Measurements from ENCODE around the gene TMEM169. TPM values are rescaled to one million over a fixed set of nuclear protein-coding genes. Genes with fewer than 3 reads are reported as not detected.

Gene TMEM169
- total and polyA plus RNA-seq, 4 donors: 0.42 to 1.9 (median 0.80) TPM

- 4% methylated on average over 29 of the region's 29 CpGs for WGBS
- H3K36me3 ChIP-seq (ENCODE audit: control insufficient read depth in 4 of 4, insufficient read depth in 3 of 4, low read depth in 1 of 4, low read length in 3 of 4): peaks cover 0 to 36% (median 19%) of the 10 kb centered on the region in 4 donors
- H3K9ac ChIP-seq (ENCODE audit: low read depth in 1 of 2, low read length in 2 of 2): peak overlapping the region; percentile 35 to 91
- peak; percentile 98 for DNase-seq (ENCODE audit: low spot score)
- peak; percentile 99 for TF ChIP-seq YY1 (IDR thresholded peaks at IDR 0.05)
- no peak for TF ChIP-seq JUND (IDR thresholded peaks at IDR 0.05)
- no peak for TF ChIP-seq REST (IDR thresholded peaks at IDR 0.05)
- TF ChIP-seq MAX (IDR thresholded peaks at IDR 0.05): peak; percentile 73
- peak in 1 of 2 donors; percentile 49 for TF ChIP-seq RXRA (IDR thresholded peaks at IDR 0.05)
- peak; percentile 19 for TF ChIP-seq TAF1 (conservative IDR thresholded peaks at IDR 0.05)
- no peak for TF ChIP-seq ATF3 (IDR thresholded peaks at IDR 0.05)
- peak; percentile 89 for TF ChIP-seq CTCF (IDR thresholded peaks at IDR 0.05; ENCODE audit: low read depth, low read length, missing input control)
- no peak for TF ChIP-seq HNF4G (IDR thresholded peaks at IDR 0.05)
- TF ChIP-seq SP1 (IDR thresholded peaks at IDR 0.05): peak; percentile 14
- TF ChIP-seq RAD21 (IDR thresholded peaks at IDR 0.05): peak; percentile 15 to 31
- peak; percentile 26 to 51 for TF ChIP-seq HNF4A (conservative IDR thresholded peaks at IDR 0.05)
- TF ChIP-seq NR2F2 (IDR thresholded peaks at IDR 0.05): peak; percentile 27
- no peak for TF ChIP-seq FOXA1 (IDR thresholded peaks at IDR 0.05)
- peak in 1 of 2 donors; percentile 63 for TF ChIP-seq EGR1 (IDR thresholded peaks at IDR 0.05; ENCODE audit: low read depth in 2 of 2)
- no peak for TF ChIP-seq FOXA2 (IDR thresholded peaks at IDR 0.05)
- peak in 1 of 2 donors; percentile 66 for TF ChIP-seq GABPA (IDR thresholded peaks at IDR 0.05 in 1 of 2, conservative IDR thresholded peaks at IDR 0.05 in 1 of 2)
- peak; percentile 86 for TF ChIP-seq ZBTB33 (IDR thresholded peaks at IDR 0.05)
- H3K9me3 ChIP-seq (ENCODE audit: control insufficient read depth in 4 of 4, low read length in 3 of 4): no peaks in the 10 kb centered on the region
- peak overlapping the region; percentile 53 to 90 (median 62) for H3K4me3 ChIP-seq (ENCODE audit: low read depth in 1 of 3, low read length in 3 of 3)
- peaks cover 7 to 47% (median 34%) of the 10 kb centered on the region in 4 donors for H3K4me1 ChIP-seq (ENCODE audit: control insufficient read depth in 4 of 4, insufficient read depth in 4 of 4, low read length in 3 of 4)
- peak overlapping the region; percentile 70 to 77 for H3K27ac ChIP-seq (ENCODE audit: low read depth in 1 of 2, low read length in 2 of 2)
- no peaks in the 10 kb centered on the region for H3K27me3 ChIP-seq (ENCODE audit: control insufficient read depth in 4 of 4, insufficient read depth in 4 of 4, low read length in 3 of 4)
These were observed 33.2 kb downstream of the TMEM169 start for GRCh38 chr2:216114714-216115531.
